A549 (cell line): Measurements from ENCODE around the gene ZFAND2B. TPM values are rescaled to one million over a fixed set of nuclear protein-coding genes. Genes with fewer than 3 reads are reported as not detected.

Experiments
- ATAC-seq, 2 experiments: fragments of 200-7000 bp in 1 of 2; fragments of >200 bp in 1 of 2; cut with Nextera tagmentation in 1 of 2; cut with Tn5 transposase in 1 of 2; 3 replicates each; pipeline versions ENCODE4 v1.8.0 to v1.9.1; 2018 to 2020; ENCODE audit warnings: mild to moderate bottlenecking in 1 of 2, moderate library complexity in 1 of 2
- CTCF ChIA-PET: fragments of 300-600 bp; sonication (Branson Sonifier 250); formaldehyde crosslinking; extraction: SDS; loops from one replicate; lab custom pipeline; 2021; ENCODE audit warnings: antibody characterized with exemption, inconsistent platforms; lab: Yijun Ruan, JAX
- POLR2A ChIA-PET: fragments of 350-600 bp; formaldehyde crosslinking; extraction: SDS; loops from one replicate; lab custom pipeline; 2021; ENCODE audit warnings: antibody characterized with exemption, inconsistent platforms; lab: Yijun Ruan, JAX
- DNase-seq, 2 experiments: peaks; one replicate each; pipeline versions ENCODE4 v3.0.0 to v3.0.0-alpha.2; 2011 to 2016; ENCODE audit warnings: low read depth in 1 of 2, low spot score in 1 of 2
- FAIRE-seq: peaks from 2 replicates; lab custom pipeline; 2011; peaks lifted over from hg19 to GRCh38; lab: Jason Lieb, UNC
- H3K27ac ChIP-seq, 2 experiments: fragments of >200 bp; sonication (Bioruptor Twin); formaldehyde crosslinking; 3 replicates each; pipeline ENCODE4 v1.5.1; 2016 to 2017
- H3K4me1 ChIP-seq: fragments of >200 bp; sonication (Bioruptor Twin); formaldehyde crosslinking; 3 replicates; pipeline ENCODE4 v1.6.1; 2016
- H3K4me2 ChIP-seq: fragments of >200 bp; sonication (Bioruptor Twin); formaldehyde crosslinking; 3 replicates; pipeline ENCODE4 v1.6.1; 2016
- H3K4me3 ChIP-seq: fragments of >200 bp; sonication (Bioruptor Twin); formaldehyde crosslinking; 3 replicates; pipeline ENCODE4 v1.5.1; 2016
- H3K9me3 ChIP-seq: fragments of >200 bp; sonication (Bioruptor Twin); formaldehyde crosslinking; 3 replicates; pipeline ENCODE4 v1.6.1; 2016
- CBX2 ChIP-seq: fragments of 200-600 bp; sonication (generic); IDR thresholded peaks from 2 replicates; pipeline ENCODE4 v1.6.1; 2016; ENCODE audit warnings: low read depth, mild to moderate bottlenecking, borderline replicate concordance
- CBX8 ChIP-seq: fragments of 200-600 bp; sonication (generic); IDR thresholded peaks from 2 replicates; pipeline ENCODE4 v1.6.1; 2016
- FOSB ChIP-seq: fragments of 250-450 bp; sonication (Bioruptor Pico); IDR thresholded peaks from 2 replicates; pipeline ENCODE4 v1.5.0; 2020; ENCODE audit warnings: mild to moderate bottlenecking, moderate library complexity
- FOSL2 ChIP-seq, 2 experiments: fragments of 450-650 bp in 1 of 2; fragments of >200 bp in 1 of 2; sonication (Bioruptor Twin) in 1 of 2; formaldehyde crosslinking; IDR thresholded peaks; 2 replicates each; pipeline versions ENCODE4 v1.5.0 to v1.6.1; 2016 to 2020; ENCODE audit warnings: mild to moderate bottlenecking in 1 of 2, moderate library complexity in 1 of 2
- HOXB5 ChIP-seq: fragments of 250-450 bp; sonication (Bioruptor Pico); IDR thresholded peaks from 2 replicates; pipeline ENCODE4 v1.5.0; 2020; ENCODE audit warnings: mild to moderate bottlenecking, moderate library complexity
- JUN ChIP-seq, 2 experiments: fragments of >200 bp; sonication (Bioruptor Twin); formaldehyde crosslinking; IDR thresholded peaks; 2 replicates in 1 of 2; 3 replicates in 1 of 2; pipeline ENCODE4 v1.6.1; 2016 to 2017
- KDM5A ChIP-seq: fragments of 200-600 bp; sonication (generic); IDR thresholded peaks from 2 replicates; pipeline ENCODE4 v1.6.1; 2016; ENCODE audit warnings: antibody characterized with exemption, mild to moderate bottlenecking
- POLR2AphosphoS2 ChIP-seq: conservative IDR thresholded peaks from 2 replicates; pipeline ENCODE4 v1.6.1; 2012; ENCODE audit warnings: low read length, improper control_type of control experiment, inconsistent platforms
- SREBF2 ChIP-seq: fragments of 450-650 bp; IDR thresholded peaks from 2 replicates; pipeline ENCODE4 v1.6.1; 2014; ENCODE audit warnings: mild to moderate bottlenecking, moderate library complexity
- TFCP2L1 ChIP-seq: fragments of 250-450 bp; sonication (Bioruptor Pico); IDR thresholded peaks from 2 replicates; pipeline ENCODE4 v1.5.0; 2021; ENCODE audit warnings: mild to moderate bottlenecking
- WGBS: methylation state at CpG from one replicate; pipeline ENCODE4 v1.1.6; 2017; ENCODE audit errors: missing lambda C conversion rate; 5-methylcytosine and 5-hydroxymethylcytosine counted together
- polyA plus RNA-seq, 4 experiments: library from polyadenylated mRNA; depleted of rRNA in 3 of 4; stranded (reverse); fragments of >200 nt; fragmentation: RNase III in 1 of 4; extraction: RNeasy Plus Mini Kit Qiagen cat#74134 plus additional on column Dnase treatment in 1 of 4; gene quantifications; 2 replicates in 3 of 4; 3 replicates in 1 of 4; pipeline ENCODE4 v1.2.3, GENCODE V29; 2011 to 2017
- TF ChIP-seq, protein P1 (sequence below): IDR thresholded peaks from 2 replicates; pipeline ENCODE4 v1.6.1; 2012
- TF ChIP-seq, protein P2 (sequence below): fragments of >200 bp; sonication (Bioruptor Twin); formaldehyde crosslinking; IDR thresholded peaks from 3 replicates; pipeline ENCODE4 v1.5.1; 2016
- TF ChIP-seq, protein P3 (sequence below): fragments of >200 bp; sonication (Bioruptor Twin); formaldehyde crosslinking; IDR thresholded peaks from 3 replicates; pipeline ENCODE4 v1.6.1; 2016
- TF ChIP-seq, protein P4 (sequence below): fragments of 450-650 bp; IDR thresholded peaks from 2 replicates; pipeline ENCODE4 v1.6.1; 2014; ENCODE audit warnings: antibody characterized with exemption
- TF ChIP-seq, protein P5 (sequence below): fragments of >200 bp; sonication (Bioruptor Twin); formaldehyde crosslinking; IDR thresholded peaks from 2 replicates; pipeline ENCODE4 v1.6.1; 2016
- TF ChIP-seq, protein P6 (sequence below): IDR thresholded peaks from 2 replicates; pipeline ENCODE4 v1.6.1; 2012

The ZFAND2B gene
- polyA plus RNA-seq, 2 of the 4 experiments (the other 2 are of a cell fraction) = 21.2 to 29.1 TPM

DNA sequence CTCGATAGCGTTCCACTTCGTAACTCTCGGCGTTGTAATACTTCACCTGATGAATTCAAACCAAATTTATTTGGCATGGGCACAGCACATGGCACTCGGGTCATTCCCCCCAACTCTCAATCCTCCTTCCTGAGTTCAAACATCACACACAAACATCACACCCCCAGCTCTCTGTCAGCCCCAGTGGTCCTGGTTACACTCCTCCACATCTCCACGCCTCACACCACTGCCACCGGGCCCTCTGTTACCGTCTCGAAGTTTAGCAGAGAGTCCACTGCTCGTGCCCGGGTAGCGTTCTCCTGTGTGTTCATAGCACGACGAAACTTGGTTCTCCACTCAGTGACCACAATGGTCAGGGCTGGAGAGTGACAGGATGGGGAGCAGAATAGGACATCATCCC lies 7.6 kb downstream of the ZFAND2B start:
- Histone ChIP-seq H3K4me1 (peaks cover 25% of the 10 kb centered on the region), H3K4me3 (no peak overlapping the region), H3K9me3 (no peaks in the 10 kb centered on the region), H3K4me2 (no peak overlapping the region), H3K27ac (no peak overlapping the region)
- ATAC-seq = no peak
- POLR2A ChIA-PET = no interaction called here
- 95% methylated on average over 15 of the region's 15 CpGs for WGBS
- CTCF ChIA-PET = interaction anchor here (1.0 to 8.6 kb wide), 3 partner anchors 43 to 79 kb away, joined by 3 to 56 read pairs (median 7); no protein-coding TSS in a partner anchor
- no peak for FAIRE-seq
- TF ChIP-seq, protein P1, sequence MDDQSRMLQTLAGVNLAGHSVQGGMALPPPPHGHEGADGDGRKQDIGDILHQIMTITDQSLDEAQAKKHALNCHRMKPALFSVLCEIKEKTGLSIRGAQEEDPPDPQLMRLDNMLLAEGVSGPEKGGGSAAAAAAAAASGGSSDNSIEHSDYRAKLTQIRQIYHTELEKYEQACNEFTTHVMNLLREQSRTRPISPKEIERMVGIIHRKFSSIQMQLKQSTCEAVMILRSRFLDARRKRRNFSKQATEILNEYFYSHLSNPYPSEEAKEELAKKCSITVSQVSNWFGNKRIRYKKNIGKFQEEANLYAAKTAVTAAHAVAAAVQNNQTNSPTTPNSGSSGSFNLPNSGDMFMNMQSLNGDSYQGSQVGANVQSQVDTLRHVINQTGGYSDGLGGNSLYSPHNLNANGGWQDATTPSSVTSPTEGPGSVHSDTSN = no peak
- TF ChIP-seq, protein P2, sequence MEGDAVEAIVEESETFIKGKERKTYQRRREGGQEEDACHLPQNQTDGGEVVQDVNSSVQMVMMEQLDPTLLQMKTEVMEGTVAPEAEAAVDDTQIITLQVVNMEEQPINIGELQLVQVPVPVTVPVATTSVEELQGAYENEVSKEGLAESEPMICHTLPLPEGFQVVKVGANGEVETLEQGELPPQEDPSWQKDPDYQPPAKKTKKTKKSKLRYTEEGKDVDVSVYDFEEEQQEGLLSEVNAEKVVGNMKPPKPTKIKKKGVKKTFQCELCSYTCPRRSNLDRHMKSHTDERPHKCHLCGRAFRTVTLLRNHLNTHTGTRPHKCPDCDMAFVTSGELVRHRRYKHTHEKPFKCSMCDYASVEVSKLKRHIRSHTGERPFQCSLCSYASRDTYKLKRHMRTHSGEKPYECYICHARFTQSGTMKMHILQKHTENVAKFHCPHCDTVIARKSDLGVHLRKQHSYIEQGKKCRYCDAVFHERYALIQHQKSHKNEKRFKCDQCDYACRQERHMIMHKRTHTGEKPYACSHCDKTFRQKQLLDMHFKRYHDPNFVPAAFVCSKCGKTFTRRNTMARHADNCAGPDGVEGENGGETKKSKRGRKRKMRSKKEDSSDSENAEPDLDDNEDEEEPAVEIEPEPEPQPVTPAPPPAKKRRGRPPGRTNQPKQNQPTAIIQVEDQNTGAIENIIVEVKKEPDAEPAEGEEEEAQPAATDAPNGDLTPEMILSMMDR = no peak
- TF ChIP-seq FOSL2 (IDR thresholded peaks at IDR 0.05) (no peak), FOSL2 (CRISPR knock-in tag; IDR thresholded peaks at IDR 0.05) (no peak), KDM5A (no peak), HOXB5 (no peak), CBX2 (no peak), FOSB (no peak), CBX8 (no peak), SREBF2 (no peak), TFCP2L1 (no peak)
- TF ChIP-seq, protein P3, sequence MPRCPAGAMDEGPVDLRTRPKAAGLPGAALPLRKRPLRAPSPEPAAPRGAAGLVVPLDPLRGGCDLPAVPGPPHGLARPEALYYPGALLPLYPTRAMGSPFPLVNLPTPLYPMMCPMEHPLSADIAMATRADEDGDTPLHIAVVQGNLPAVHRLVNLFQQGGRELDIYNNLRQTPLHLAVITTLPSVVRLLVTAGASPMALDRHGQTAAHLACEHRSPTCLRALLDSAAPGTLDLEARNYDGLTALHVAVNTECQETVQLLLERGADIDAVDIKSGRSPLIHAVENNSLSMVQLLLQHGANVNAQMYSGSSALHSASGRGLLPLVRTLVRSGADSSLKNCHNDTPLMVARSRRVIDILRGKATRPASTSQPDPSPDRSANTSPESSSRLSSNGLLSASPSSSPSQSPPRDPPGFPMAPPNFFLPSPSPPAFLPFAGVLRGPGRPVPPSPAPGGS = no peak
- TF ChIP-seq, protein P4, sequence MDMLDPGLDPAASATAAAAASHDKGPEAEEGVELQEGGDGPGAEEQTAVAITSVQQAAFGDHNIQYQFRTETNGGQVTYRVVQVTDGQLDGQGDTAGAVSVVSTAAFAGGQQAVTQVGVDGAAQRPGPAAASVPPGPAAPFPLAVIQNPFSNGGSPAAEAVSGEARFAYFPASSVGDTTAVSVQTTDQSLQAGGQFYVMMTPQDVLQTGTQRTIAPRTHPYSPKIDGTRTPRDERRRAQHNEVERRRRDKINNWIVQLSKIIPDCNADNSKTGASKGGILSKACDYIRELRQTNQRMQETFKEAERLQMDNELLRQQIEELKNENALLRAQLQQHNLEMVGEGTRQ = no peak
- TF ChIP-seq, protein P5, sequence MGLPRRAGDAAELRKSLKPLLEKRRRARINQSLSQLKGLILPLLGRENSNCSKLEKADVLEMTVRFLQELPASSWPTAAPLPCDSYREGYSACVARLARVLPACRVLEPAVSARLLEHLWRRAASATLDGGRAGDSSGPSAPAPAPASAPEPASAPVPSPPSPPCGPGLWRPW = no peak
- DNase-seq = no peak

DNA sequence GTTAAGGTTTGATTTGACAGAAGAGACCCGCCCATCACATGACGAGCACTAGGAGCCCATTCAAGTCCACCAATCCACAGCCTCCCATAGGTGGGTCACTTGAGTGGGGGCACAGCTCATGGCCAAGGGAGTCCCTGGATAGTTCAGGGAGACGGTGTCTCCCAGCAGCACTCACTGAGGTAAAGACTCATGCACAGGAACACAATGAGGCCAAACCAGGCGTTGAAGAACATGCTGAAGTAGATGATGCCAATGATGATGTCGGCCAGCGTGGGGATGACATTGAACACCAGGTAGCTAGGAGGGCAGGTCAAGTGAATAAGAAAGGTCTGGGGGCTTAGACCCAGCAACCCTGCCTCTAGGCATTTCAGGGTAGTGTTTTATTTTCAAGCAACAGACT lies 8.2 kb downstream of the ZFAND2B start:
- peaks cover 30% of the 10 kb centered on the region for H3K4me1 ChIP-seq
- ChIA-PET CTCF (interaction anchor here (1.3 to 8.6 kb wide), 2 partner anchors 21 to 78 kb away, joined by 4 to 56 read pairs; no protein-coding TSS in a partner anchor), POLR2A (no interaction called here)
- TF ChIP-seq, protein P6, sequence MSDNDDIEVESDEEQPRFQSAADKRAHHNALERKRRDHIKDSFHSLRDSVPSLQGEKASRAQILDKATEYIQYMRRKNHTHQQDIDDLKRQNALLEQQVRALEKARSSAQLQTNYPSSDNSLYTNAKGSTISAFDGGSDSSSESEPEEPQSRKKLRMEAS = no peak
- TF ChIP-seq POLR2AphosphoS2 = no peak
- no peak for FAIRE-seq
- no peaks in the 10 kb centered on the region for H3K9me3 ChIP-seq
- H3K4me2 ChIP-seq = no peak overlapping the region
- no peak for ATAC-seq
- no peak for DNase-seq
- 100% methylated on average over 6 of the region's 6 CpGs for WGBS
- H3K27ac ChIP-seq = no peak overlapping the region
- no peak overlapping the region for H3K4me3 ChIP-seq

DNA sequence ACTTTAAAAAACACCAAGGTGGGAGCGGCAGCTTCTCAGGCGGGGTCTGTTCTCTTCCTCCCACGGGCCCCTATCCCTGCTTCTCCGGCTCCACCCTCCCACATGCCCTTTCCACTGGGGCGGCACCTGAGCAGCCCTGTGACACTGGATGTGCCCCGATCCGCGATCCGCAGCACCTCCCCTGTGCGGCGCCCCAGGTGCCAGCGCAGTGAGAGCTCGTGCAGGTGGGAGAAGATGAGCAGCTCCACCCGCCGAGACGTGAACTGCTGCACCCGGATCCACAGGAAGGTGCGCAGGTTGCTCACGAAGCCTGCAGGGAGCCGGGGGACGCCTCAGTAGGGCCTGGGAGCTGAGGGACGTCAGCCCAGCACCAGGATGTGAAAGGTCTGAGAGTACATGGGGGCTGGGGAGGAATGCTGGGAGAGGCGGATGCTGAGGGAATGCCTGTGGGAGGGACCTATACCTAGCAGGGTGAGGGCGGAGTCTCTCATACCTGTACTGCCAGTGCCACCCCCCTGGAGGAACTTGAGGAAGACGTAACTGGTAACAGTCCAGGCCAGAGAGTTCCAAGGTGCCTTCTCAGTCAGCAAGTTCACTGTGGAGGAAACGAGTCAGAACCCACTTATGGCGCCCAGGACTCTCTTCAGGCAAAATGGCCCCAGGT lies 9.4 kb downstream of the ZFAND2B start:
- H3K4me1 ChIP-seq = peaks cover 30% of the 10 kb centered on the region
- TF ChIP-seq, protein P2 = no peak
- TF ChIP-seq JUN (IDR thresholded peaks at IDR 0.05) = 0 out of 5 replicates have a peak, but pooled peaks of 1 of the 2 experiments have one; percentile 32
- H3K4me2 ChIP-seq = peak overlapping the region; percentile 93
- peak overlapping the region; percentile 92 to 95; a peak in 5 of 6 replicates for H3K27ac ChIP-seq
- no peak overlapping the region for H3K4me3 ChIP-seq
- WGBS = 94% methylated on average over 27 of the region's 27 CpGs
- ATAC-seq (no peak), FAIRE-seq (no peak), DNase-seq (no peak)
- ChIA-PET POLR2A (interaction anchor here (0.8 to 3.8 kb wide), 2 partner anchors 10 to 58 kb away, joined by 3 to 19 read pairs; no protein-coding TSS in a partner anchor), CTCF (interaction anchor here (0.8 to 8.6 kb wide), 10 partner anchors 8 to 78 kb away, joined by 3 to 79 read pairs (median 6); partner anchors contain the start of genes ANKZF1, ATG9A and DNAJB2)
- H3K9me3 ChIP-seq = no peaks in the 10 kb centered on the region
